GM21825 (cell line): ENCODE data around the gene NEDD4L.
"Not testable (repeated sequence)": the region's sequence is repeated elsewhere in the genome, so short reads cannot be mapped to it uniquely, and the experiment has no call there.

ENCODE experiments used
- ATAC-seq: cut with Tn5 transposase; IDR thresholded peaks from one replicate; pipeline ENCODE4 v1.9.1; 2021; ENCODE audit warnings: mild to moderate bottlenecking, moderate library complexity; ENCODE audit not compliant: unreplicated experiment

The NEDD4L gene

GRCh38 chr18:58043491-58044369 lies at the start of gene NEDD4L:
TSS of gene NEDD4L (plus strand) at chr18:58044226. CDS start at chr18:58044661, 435 bp downstream.
- ATAC-seq: peak; percentile 67

- ATAC-seq: no peak
Observed at GRCh38 chr18:57995331-57995730, 48.7 kb upstream of the NEDD4L start.

- ATAC-seq: not testable (repeated sequence)
Observed at GRCh38 chr18:57996894-57997293, 47.1 kb upstream of the NEDD4L start.

GRCh38 chr18:57997820-57998219 lies 46.2 kb upstream of the NEDD4L start:
- no peak for ATAC-seq

GRCh38 chr18:57998461-57998860 lies 45.6 kb upstream of the NEDD4L start:
- no peak for ATAC-seq

- no peak for ATAC-seq
Observed at GRCh38 chr18:58004317-58004716, 39.7 kb upstream of the NEDD4L start.

GRCh38 chr18:58005011-58005410 lies 39.0 kb upstream of the NEDD4L start:
- ATAC-seq: no peak

GRCh38 chr18:58005885-58006523 lies 38.0 kb upstream of the NEDD4L start:
- ATAC-seq: no peak

- no peak for ATAC-seq
Observed at GRCh38 chr18:58009166-58009565, 34.9 kb upstream of the NEDD4L start.

GRCh38 chr18:58010265-58010664 lies 33.8 kb upstream of the NEDD4L start:
- ATAC-seq: no peak

GRCh38 chr18:58012356-58012755 lies 31.7 kb upstream of the NEDD4L start:
- no peak for ATAC-seq

- no peak for ATAC-seq
Observed at GRCh38 chr18:58013241-58014211, 30.5 kb upstream of the NEDD4L start.

GRCh38 chr18:58015065-58015780 lies 28.8 kb upstream of the NEDD4L start:
- peak; percentile 99 for ATAC-seq

GRCh38 chr18:58017267-58017666 lies 26.8 kb upstream of the NEDD4L start:
- no peak for ATAC-seq

- no peak for ATAC-seq
Observed at GRCh38 chr18:58020567-58021107, 23.4 kb upstream of the NEDD4L start.

GRCh38 chr18:58021504-58021903 lies 22.5 kb upstream of the NEDD4L start:
- no peak for ATAC-seq

- no peak for ATAC-seq
Observed at GRCh38 chr18:58023108-58023507, 20.9 kb upstream of the NEDD4L start.

- no peak for ATAC-seq
Observed at GRCh38 chr18:58024139-58024538, 19.9 kb upstream of the NEDD4L start.

- no peak for ATAC-seq
Observed at GRCh38 chr18:58025205-58025604, 18.8 kb upstream of the NEDD4L start.

GRCh38 chr18:58025733-58026132 lies 18.3 kb upstream of the NEDD4L start:
- ATAC-seq: no peak
